GM12801 (cell line): ENCODE results near the gene ALG14.

Experiments used
- CTCF ChIP-seq: IDR thresholded peaks from one replicate; pipeline ENCODE4 v1.5.1; 2011; ENCODE audit warnings: control low read depth; ENCODE audit not compliant: insufficient read length; ENCODE audit errors: extremely low read depth

The ALG14 gene

GRCh38 chr1:94927405-94928175, 145.2 kb downstream of the ALG14 start:
- no peak for TF ChIP-seq CTCF

- no peak for TF ChIP-seq CTCF
Observed at GRCh38 chr1:94926915-94927404, 145.8 kb downstream of the ALG14 start, which contains the start of gene CNN3. CNN3 (minus strand) TSS chr1:94927110; CDS start chr1:94926894, 216 bp downstream.

- no peak for TF ChIP-seq CTCF
Observed at GRCh38 chr1:94926126-94926914, 146.4 kb downstream of the ALG14 start.

- TF ChIP-seq CTCF, result no peak
Observed at GRCh38 chr1:94925561-94926125, 147.1 kb downstream of the ALG14 start.

GRCh38 chr1:94925004-94925403, 147.7 kb downstream of the ALG14 start:
- TF ChIP-seq CTCF, result no peak
